Measurements from ENCODE around the gene INAVA. TPM values are rescaled to one million over a fixed set of nuclear protein-coding genes. Genes with fewer than 3 reads are reported as not detected.

INAVA gene
- total and polyA plus RNA-seq, 2 of the 13 experiments (the other 11 are each of a cell fraction or from before 2014, with no cell fraction given): 6.0 to 13.5 TPM

- POLR2A ChIA-PET: interaction anchor here (0.9 to 3.7 kb wide), 3 partner anchors 11 to 24 kb away, joined by 3 to 34 read pairs (median 6); no protein-coding TSS in a partner anchor
- in situ Hi-C loops (cut with HindIII; ENCODE audit: extremely low pct_ligation_motif_present, low pct_unique_long_range_greater_than_20kb) (loop anchor here (5.0 kb wide), 2 partner anchors 79 to 149 kb away; no protein-coding TSS in a partner anchor), intact Hi-C loops (cut with micrococcal nuclease; ENCODE audit: unreplicated experiment) (loop anchor here (5.0 to 10.0 kb wide), 2 partner anchors 129 to 221 kb away; partner anchors contain the start of genes CACNA1S and KIF21B)
- WGBS (ENCODE audit: low lambda C conversion rate): 34% methylated on average over 6 of the region's 6 CpGs
- DNase-seq (ENCODE audit: low spot score) (no peak), ATAC-seq (no peak), FAIRE-seq (no peak)
- no peaks in the 10 kb centered on the region for H4K20me1 ChIP-seq (ENCODE audit: insufficient read depth, low read length)
- no peak overlapping the region for H3K9ac ChIP-seq (ENCODE audit: insufficient read depth, low read depth, low read length)
- H3K4me1 ChIP-seq (ENCODE audit: insufficient read depth, low read length): peaks cover 92% of the 10 kb centered on the region
- peak overlapping the region; percentile 87 for H3K4me2 ChIP-seq (ENCODE audit: low read depth, low read length)
- peaks cover 19% of the 10 kb centered on the region for H3K79me2 ChIP-seq (ENCODE audit: insufficient read depth, low read length)
- CTCF ChIA-PET (ENCODE audit: low intra/inter-chr PET ratio, low total read pairs): no interaction called here
- H3K36me3 ChIP-seq (replicated peaks in 1 of 2; ENCODE audit: control insufficient read depth in 1 of 2, insufficient read depth in 2 of 2, low read length in 2 of 2): no peaks in the 10 kb centered on the region
- H3K4me3 ChIP-seq (replicated peaks in 1 of 3; ENCODE audit: insufficient read depth in 1 of 3, low read depth in 2 of 3, low read length in 3 of 3): peak overlapping the region in 2 of 3 experiments; percentile 5 to 26; a peak in 2 of 6 replicates
- no peaks in the 10 kb centered on the region for H3K9me3 ChIP-seq (ENCODE audit: low read length)
- H2AFZ ChIP-seq (ENCODE audit: low read length): no peak overlapping the region
- peak overlapping the region; percentile 32 for H3K27ac ChIP-seq (ENCODE audit: extremely low read length, insufficient read depth, low read length)
- no peaks in the 10 kb centered on the region for H3K27me3 ChIP-seq (ENCODE audit: control insufficient read depth in 1 of 2, insufficient read depth in 2 of 2, low read length in 2 of 2)
- no TSS peak for BruUV-seq (replicated peaks)
- TF ChIP-seq ZNF253 (CRISPR knock-in tag; IDR thresholded peaks at IDR 0.05; ENCODE audit: borderline replicate concordance): no peak
- TF ChIP-seq ZNF639 (CRISPR knock-in tag; conservative IDR thresholded peaks at IDR 0.05): no peak
- TF ChIP-seq NFYB (CRISPR knock-in tag; IDR thresholded peaks at IDR 0.05): no peak
- 0 out of 2 replicates have a peak, but pooled peaks have one; percentile 28 for TF ChIP-seq BCL6 (CRISPR knock-in tag; IDR thresholded peaks at IDR 0.05)
- TF ChIP-seq ZNF18 (CRISPR knock-in tag; IDR thresholded peaks at IDR 0.05; ENCODE audit: insufficient replicate concordance): no peak
- no peak for TF ChIP-seq FOXA1 (IDR thresholded peaks at IDR 0.05)
- peak; percentile 16; the same call in 1 of the 2 replicates for TF ChIP-seq FOXA1 (CRISPR knock-in tag; IDR thresholded peaks at IDR 0.05)
- TF ChIP-seq SAFB2 (CRISPR knock-in tag; IDR thresholded peaks at IDR 0.05; ENCODE audit: borderline replicate concordance, low read depth): no peak
- no peak for TF ChIP-seq ZBTB21 (CRISPR knock-in tag; IDR thresholded peaks at IDR 0.05)
- TF ChIP-seq ZEB1 (IDR thresholded peaks at IDR 0.05; ENCODE audit: insufficient replicate concordance, low read depth): peak; percentile 69
- peak; percentile 74 for TF ChIP-seq ZNF263 (CRISPR knock-in tag; IDR thresholded peaks at IDR 0.05)
- no peak for TF ChIP-seq ZNF784 (CRISPR knock-in tag; IDR thresholded peaks at IDR 0.05; ENCODE audit: borderline replicate concordance)
- 0 out of 2 replicates have a peak, but pooled peaks have one; percentile 24 for TF ChIP-seq CCDC6 (CRISPR knock-in tag; IDR thresholded peaks at IDR 0.05)
- no peak for TF ChIP-seq ZNF101 (CRISPR knock-in tag; IDR thresholded peaks at IDR 0.05; ENCODE audit: borderline replicate concordance, low read depth)
- no peak for TF ChIP-seq ZNF670 (CRISPR knock-in tag; IDR thresholded peaks at IDR 0.05; ENCODE audit: borderline replicate concordance)
- no peak for TF ChIP-seq FOXO4 (CRISPR knock-in tag; conservative IDR thresholded peaks at IDR 0.05)
- no peak for TF ChIP-seq TBL1XR1 (IDR thresholded peaks at IDR 0.05; ENCODE audit: borderline replicate concordance, low read length, partially characterized antibody)
- TF ChIP-seq MLX (CRISPR knock-in tag; IDR thresholded peaks at IDR 0.05): no peak
Observed at GRCh38 chr1:200893411-200893901, 1.2 kb upstream of the INAVA start.
